Fibroblast of pulmonary artery (primary cell): Measurements from ENCODE around the gene HEPN1.
"Not testable (repeated sequence)": the region's sequence is repeated elsewhere in the genome, so short reads cannot be mapped to it uniquely, and the experiment has no call there.

Experiments
- DNase-seq: peaks from one replicate; pipeline ENCODE4 v3.0.0-alpha.2; 2010; ENCODE audit warnings: low read depth
- H3K4me3 ChIP-seq: replicated peaks from 2 replicates; pipeline ENCODE4 v1.5.1; 2011; ENCODE audit warnings: low read depth, mild to moderate bottlenecking, control low read depth, low read length, moderate library complexity
- CTCF ChIP-seq: IDR thresholded peaks from 2 replicates; pipeline ENCODE4 v1.5.1; 2011; ENCODE audit warnings: mild to moderate bottlenecking, control low read depth, low read length, inconsistent platforms; ENCODE audit errors: missing control alignments

HEPN1 gene

GRCh38 chr11:124950601-124951330 lies 31.7 kb downstream of the HEPN1 start:
- DNase-seq = no peak
- TF ChIP-seq CTCF = no peak
- H3K4me3 ChIP-seq = no peak overlapping the region

- H3K4me3 ChIP-seq = no peak overlapping the region
- TF ChIP-seq CTCF = no peak
- no peak for DNase-seq
Observed at GRCh38 chr11:124951341-124951740, 32.3 kb downstream of the HEPN1 start.

GRCh38 chr11:124953753-124954589 lies 34.9 kb downstream of the HEPN1 start, which contains the start of gene CCDC15:
Gene CCDC15, plus strand, starts transcription at chr11:124954202. Its CDS starts 531 bp downstream, at chr11:124954733.
- H3K4me3 ChIP-seq = peak within 1 kb of the TSS; percentile 74
- TF ChIP-seq CTCF = no peak
- DNase-seq = peak; percentile 98

- DNase-seq = no peak
- H3K4me3 ChIP-seq = peak overlapping the region; percentile 74
- TF ChIP-seq CTCF = no peak
Observed at GRCh38 chr11:124954590-124954955, 35.5 kb downstream of the HEPN1 start.

- no peak for TF ChIP-seq CTCF
- H3K4me3 ChIP-seq = no peak overlapping the region
- DNase-seq = no peak
Observed at GRCh38 chr11:124955035-124955434, 36.0 kb downstream of the HEPN1 start.

- H3K4me3 ChIP-seq = no peak overlapping the region
- peak; percentile 91 for DNase-seq
- peak; percentile 83 for TF ChIP-seq CTCF
Observed at GRCh38 chr11:124961972-124962609, 43.0 kb downstream of the HEPN1 start.

- not testable (repeated sequence) for DNase-seq, H3K4me3 ChIP-seq
Observed at GRCh38 chr11:124968197-124968596, 49.1 kb downstream of the HEPN1 start.
